H9 (cell line): ENCODE results near the gene TMEM119. TPM values are rescaled to one million over a fixed set of nuclear protein-coding genes. Genes with fewer than 3 reads are reported as not detected.

Source experiments
- DNase-seq: peaks from one replicate; pipeline ENCODE4 v3.0.0-alpha.2; 2017
- H2AFZ ChIP-seq: one replicate; pipeline ENCODE4 v1.6.1; 2013; ENCODE audit warnings: mild to moderate bottlenecking, low read length, control low read depth, moderate library complexity
- H2AK5ac ChIP-seq: 2 replicates; pipeline ENCODE4 v1.6.1; 2013; ENCODE audit warnings: low read length, control low read depth, mixed read lengths; ENCODE audit not compliant: insufficient read length
- H2BK120ac ChIP-seq: one replicate; pipeline ENCODE4 v1.6.1; 2013; ENCODE audit warnings: low read depth, mild to moderate bottlenecking, low read length, control low read depth, inconsistent platforms; ENCODE audit not compliant: poor library complexity, severe bottlenecking
- H2BK12ac ChIP-seq: 2 replicates; pipeline ENCODE4 v1.6.1; 2013; ENCODE audit warnings: low read length, control low read depth, mixed read lengths, low read depth; ENCODE audit not compliant: insufficient read length
- H2BK15ac ChIP-seq: 2 replicates; pipeline ENCODE4 v1.6.1; 2013; ENCODE audit warnings: low read depth, low read length, control low read depth
- H2BK20ac ChIP-seq: one replicate; pipeline ENCODE4 v1.6.1; 2013; ENCODE audit warnings: low read depth, mild to moderate bottlenecking, low read length, control low read depth, inconsistent platforms; ENCODE audit not compliant: poor library complexity, severe bottlenecking
- H2BK5ac ChIP-seq: 2 replicates; pipeline ENCODE4 v1.6.1; 2013; ENCODE audit warnings: low read length, control low read depth, mixed read lengths; ENCODE audit not compliant: insufficient read length
- H3K14ac ChIP-seq: 2 replicates; pipeline ENCODE4 v1.6.1; 2013; ENCODE audit warnings: low read length, control low read depth; ENCODE audit not compliant: insufficient read depth
- H3K18ac ChIP-seq: 2 replicates; pipeline ENCODE4 v1.6.1; 2013; ENCODE audit warnings: low read depth, mild to moderate bottlenecking, mixed read lengths, low read length, control low read depth; ENCODE audit not compliant: insufficient read length
- H3K23ac ChIP-seq: 2 replicates; pipeline ENCODE4 v1.6.1; 2013; ENCODE audit warnings: low read length, control low read depth, mixed read lengths, low read depth; ENCODE audit not compliant: insufficient read length
- H3K23me2 ChIP-seq: 2 replicates; pipeline ENCODE4 v1.6.1; 2013; ENCODE audit warnings: low read depth, mild to moderate bottlenecking, mixed read lengths, low read length, control low read depth; ENCODE audit not compliant: insufficient read length, poor library complexity, severe bottlenecking
- H3K27ac ChIP-seq: 2 replicates; pipeline ENCODE4 v1.5.1; 2013; ENCODE audit warnings: low read length, control low read depth, mixed read lengths, low read depth; ENCODE audit not compliant: insufficient read length
- H3K27me3 ChIP-seq: 2 replicates; pipeline ENCODE4 v1.6.1; 2013; ENCODE audit warnings: low read length, control low read depth, inconsistent platforms; ENCODE audit not compliant: insufficient read depth
- H3K4ac ChIP-seq: 2 replicates; pipeline ENCODE4 v1.6.1; 2013; ENCODE audit warnings: low read depth, mild to moderate bottlenecking, control low read depth, inconsistent platforms, low read length, moderate library complexity
- H3K4me1 ChIP-seq: 2 replicates; pipeline ENCODE4 v1.6.1; 2013; ENCODE audit warnings: low read length, control low read depth, inconsistent platforms; ENCODE audit not compliant: insufficient read depth
- H3K4me2 ChIP-seq: 2 replicates; pipeline ENCODE4 v1.6.1; 2013; ENCODE audit warnings: low read length, control low read depth, mixed read lengths; ENCODE audit not compliant: insufficient read length, insufficient read depth
- H3K56ac ChIP-seq: 2 replicates; pipeline ENCODE4 v1.6.1; 2013; ENCODE audit warnings: low read depth, mild to moderate bottlenecking, mixed read lengths, low read length, control low read depth; ENCODE audit not compliant: insufficient read length
- H3K79me1 ChIP-seq: 2 replicates; pipeline ENCODE4 v1.6.1; 2013; ENCODE audit warnings: low read depth, mild to moderate bottlenecking, moderate library complexity, low read length, control low read depth, inconsistent platforms; ENCODE audit not compliant: insufficient read depth, poor library complexity, severe bottlenecking
- H3K79me2 ChIP-seq: 2 replicates; pipeline ENCODE4 v1.6.1; 2013; ENCODE audit warnings: low read length, control low read depth, inconsistent platforms; ENCODE audit not compliant: insufficient read depth
- H3K9ac ChIP-seq: 2 replicates; pipeline ENCODE4 v1.6.1; 2013; ENCODE audit warnings: low read length, control low read depth, mixed read lengths; ENCODE audit not compliant: insufficient read length; ENCODE audit errors: extremely low read depth
- H3K9me3 ChIP-seq: one replicate; pipeline ENCODE4 v1.6.1; 2013; ENCODE audit warnings: low read depth, low read length, inconsistent platforms; ENCODE audit not compliant: control insufficient read depth
- H3T11ph ChIP-seq: one replicate; pipeline ENCODE4 v1.6.1; 2013; ENCODE audit warnings: mild to moderate bottlenecking, low read length, control low read depth, inconsistent platforms
- H4K20me1 ChIP-seq: one replicate; pipeline ENCODE4 v1.6.1; 2013; ENCODE audit not compliant: control insufficient read depth, insufficient read length, insufficient read depth
- H4K5ac ChIP-seq: 2 replicates; pipeline ENCODE4 v1.6.1; 2013; ENCODE audit warnings: low read depth, mild to moderate bottlenecking, mixed read lengths, low read length, control low read depth; ENCODE audit not compliant: insufficient read length
- H4K8ac ChIP-seq: replicated peaks from 2 replicates; pipeline ENCODE4 v1.6.1; 2013; ENCODE audit warnings: low read length, control low read depth, mixed read lengths, low read depth; ENCODE audit not compliant: insufficient read length
- H4K91ac ChIP-seq: 2 replicates; pipeline ENCODE4 v1.6.1; 2013; ENCODE audit warnings: low read depth, mild to moderate bottlenecking, moderate library complexity, mixed read lengths, low read length, control low read depth; ENCODE audit not compliant: insufficient read length
- H3K27ac Mint-ChIP-seq, 3 experiments: 2 replicates in 2 of 3; 3 replicates in 1 of 3; pipeline ENCODE4 v1.8.0; 2020 to 2021; ENCODE audit warnings: mixed read lengths in 3 of 3, mild to moderate bottlenecking in 1 of 3, moderate library complexity in 1 of 3
- H3K27me3 Mint-ChIP-seq: 2 replicates; pipeline ENCODE4 v1.8.0; 2021; ENCODE audit warnings: low read depth, mild to moderate bottlenecking, moderate library complexity, mixed read lengths
- H3K36me3 Mint-ChIP-seq, 3 experiments: 2 replicates in 2 of 3; 3 replicates in 1 of 3; pipeline ENCODE4 v1.8.0; 2020 to 2021; ENCODE audit warnings: low read depth in 3 of 3, mixed read lengths in 3 of 3; ENCODE audit not compliant: insufficient read depth in 1 of 3
- H3K4me1 Mint-ChIP-seq, 2 experiments: 2 replicates each; pipeline ENCODE4 v1.8.0; 2020; ENCODE audit warnings: mixed read lengths in 2 of 2
- H3K4me3 Mint-ChIP-seq, 2 experiments: 2 replicates in 1 of 2; 3 replicates in 1 of 2; pipeline ENCODE4 v1.8.0; 2020 to 2021; ENCODE audit warnings: mild to moderate bottlenecking in 2 of 2, mixed read lengths in 2 of 2, moderate library complexity in 1 of 2
- H3K9me3 Mint-ChIP-seq, 2 experiments: 2 replicates in 1 of 2; 3 replicates in 1 of 2; pipeline ENCODE4 v1.8.0; 2020; ENCODE audit warnings: mild to moderate bottlenecking in 2 of 2, mixed read lengths in 2 of 2, moderate library complexity in 1 of 2
- CTCF ChIP-seq: fragments of 200-600 bp; sonication (generic); conservative IDR thresholded peaks from 3 replicates; pipeline ENCODE4 v1.8.0; 2021; ENCODE audit warnings: antibody characterized with exemption, mild to moderate bottlenecking
- WGBS: extraction: QIAGEN DNeasy Blood & Tissue Kit; methylation state at CpG from one replicate; pipeline ENCODE4 v1.1.7; 2013; ENCODE audit warnings: missing lambda C conversion rate, low lambda C conversion rate, mixed read lengths; ENCODE audit not compliant: insufficient read length; ENCODE audit errors: extremely low coverage; 5-methylcytosine and 5-hydroxymethylcytosine counted together
- total RNA-seq: library from RNA; stranded (reverse); gene quantifications from 2 replicates; pipeline ENCODE4 v1.2.1, GENCODE V29; 2021

TMEM119 gene
- total RNA-seq, 1 experiment from 2014 or later, result not detected

- TF ChIP-seq CTCF, result no peak
- no peak overlapping the region for H4K8ac ChIP-seq
- no peak overlapping the region for H3K56ac ChIP-seq
- no peaks in the 10 kb centered on the region for H3K27me3 Mint-ChIP-seq
- no CpG with 5 or more reads among the region's 15 CpGs for WGBS
- H3K9ac ChIP-seq, result no peak overlapping the region
- no peaks in the 10 kb centered on the region for H3K23me2 ChIP-seq
- H3K4me1 ChIP-seq, result no peaks in the 10 kb centered on the region; the same call in 1 of the 2 replicates
- peaks cover 18 to 69% (median 42%) of the 10 kb centered on the region in 3 experiments; a peak in 6 of 7 replicates for H3K36me3 Mint-ChIP-seq
- no peak overlapping the region for H3T11ph ChIP-seq
- H3K4me2 ChIP-seq, result no peak overlapping the region
- H3K4me1 Mint-ChIP-seq, result peaks cover 15 to 22% of the 10 kb centered on the region in 2 experiments
- no peak overlapping the region for H4K91ac ChIP-seq
- no peak overlapping the region; a peak in 1 of 5 replicates for H3K4me3 Mint-ChIP-seq
- no peak overlapping the region for H2BK5ac ChIP-seq
- no peak overlapping the region for H2BK15ac ChIP-seq
- H3K14ac ChIP-seq, result no peak overlapping the region
- H2AFZ ChIP-seq, result no peak overlapping the region
- no peaks in the 10 kb centered on the region for H3K79me1 ChIP-seq
- H2BK12ac ChIP-seq, result no peak overlapping the region
- no peak overlapping the region for H3K23ac ChIP-seq
- H3K27ac ChIP-seq, result no peak overlapping the region
- H2AK5ac ChIP-seq, result no peak overlapping the region
- H4K20me1 ChIP-seq, result no peaks in the 10 kb centered on the region
- H2BK20ac ChIP-seq, result no peak overlapping the region
- H3K9me3 ChIP-seq, result no peaks in the 10 kb centered on the region
- DNase-seq, result peak; percentile 23
- H2BK120ac ChIP-seq, result no peak overlapping the region
- H3K18ac ChIP-seq, result no peak overlapping the region
- no peaks in the 10 kb centered on the region for H3K79me2 ChIP-seq
- peak overlapping the region; percentile 32 to 59 (median 58); a peak in 3 of 7 replicates for H3K27ac Mint-ChIP-seq
- H4K5ac ChIP-seq, result no peak overlapping the region
- H3K4ac ChIP-seq, result no peak overlapping the region
- H3K9me3 Mint-ChIP-seq, result no peaks in the 10 kb centered on the region
- no peaks in the 10 kb centered on the region for H3K27me3 ChIP-seq
Observed at GRCh38 chr12:108645686-108646599, 48.1 kb upstream of the TMEM119 start.
